ENCODE measurements around the gene PRM2.
"Not testable (repeated sequence)": the region's sequence is repeated elsewhere in the genome, so short reads cannot be mapped to it uniquely, and the experiment has no call there.

Gene PRM2

GRCh38 chr16:11289696-11290095, 13.4 kb upstream of the PRM2 start:
- not testable (repeated sequence) for DNase-seq (ENCODE audit: low read depth in 2 of 2)

- DNase-seq (ENCODE audit: low read depth in 2 of 2): no peak
Measured at GRCh38 chr16:11289202-11289601, 12.9 kb upstream of the PRM2 start.

GRCh38 chr16:11285842-11286241, 9.6 kb upstream of the PRM2 start:
- no peak for DNase-seq (ENCODE audit: low read depth in 2 of 2)

- no peak for DNase-seq (ENCODE audit: low read depth in 2 of 2)
Measured at GRCh38 chr16:11283820-11284248, 7.6 kb upstream of the PRM2 start.

GRCh38 chr16:11280616-11281522, 4.6 kb upstream of the PRM2 start, which contains the start of gene PRM1:
PRM1 (minus strand) TSS chr16:11281330; CDS start chr16:11281238, 92 bp downstream.
- DNase-seq (ENCODE audit: low read depth in 2 of 2): no peak

- no peak for DNase-seq (ENCODE audit: low read depth in 2 of 2)
Measured at GRCh38 chr16:11278681-11279628, 2.7 kb upstream of the PRM2 start.

GRCh38 chr16:11277607-11278337, 1.5 kb upstream of the PRM2 start:
- no peak for DNase-seq (ENCODE audit: low read depth in 2 of 2)

- no peak for DNase-seq (ENCODE audit: low read depth in 2 of 2)
Measured at GRCh38 chr16:11276896-11277593, 765 bp upstream of the PRM2 start.

- no peak for DNase-seq (ENCODE audit: low read depth in 2 of 2)
Measured at GRCh38 chr16:11274964-11275363, 1.3 kb downstream of the PRM2 start.

GRCh38 chr16:11273721-11274324, 2.5 kb downstream of the PRM2 start:
- no peak for DNase-seq (ENCODE audit: low read depth in 2 of 2)

GRCh38 chr16:11272921-11273720, 3.2 kb downstream of the PRM2 start, which contains the start of gene PRM3:
PRM3 (minus strand) TSS chr16:11273629; CDS start chr16:11273595, 34 bp downstream.
- no peak for DNase-seq (ENCODE audit: low read depth in 2 of 2)

GRCh38 chr16:11272484-11272883, 3.8 kb downstream of the PRM2 start:
- no peak for DNase-seq (ENCODE audit: low read depth in 2 of 2)

GRCh38 chr16:11271610-11272009, 4.7 kb downstream of the PRM2 start:
- no peak for DNase-seq (ENCODE audit: low read depth in 2 of 2)

- DNase-seq (ENCODE audit: low read depth in 2 of 2): no peak
Measured at GRCh38 chr16:11270602-11271162, 5.6 kb downstream of the PRM2 start.

GRCh38 chr16:11268921-11269375, 7.3 kb downstream of the PRM2 start, which contains the start of gene TNP2:
TNP2 (minus strand) TSS chr16:11269325; CDS start chr16:11269262, 63 bp downstream.
- DNase-seq (ENCODE audit: low read depth in 2 of 2): no peak

GRCh38 chr16:11265124-11265523, 11.2 kb downstream of the PRM2 start:
- DNase-seq (ENCODE audit: low read depth in 2 of 2): no peak

GRCh38 chr16:11264155-11264832, 12.0 kb downstream of the PRM2 start:
- DNase-seq (ENCODE audit: low read depth in 2 of 2): no peak

- DNase-seq (ENCODE audit: low read depth in 2 of 2): no peak
Measured at GRCh38 chr16:11263737-11264136, 12.5 kb downstream of the PRM2 start.
